ENCODE results near the gene EDC4. TPM values are rescaled to one million over a fixed set of nuclear protein-coding genes. Genes with fewer than 3 reads are reported as not detected.

The EDC4 gene
- total RNA-seq, 1 donor from 2014 or later, result 125 TPM

DNA sequence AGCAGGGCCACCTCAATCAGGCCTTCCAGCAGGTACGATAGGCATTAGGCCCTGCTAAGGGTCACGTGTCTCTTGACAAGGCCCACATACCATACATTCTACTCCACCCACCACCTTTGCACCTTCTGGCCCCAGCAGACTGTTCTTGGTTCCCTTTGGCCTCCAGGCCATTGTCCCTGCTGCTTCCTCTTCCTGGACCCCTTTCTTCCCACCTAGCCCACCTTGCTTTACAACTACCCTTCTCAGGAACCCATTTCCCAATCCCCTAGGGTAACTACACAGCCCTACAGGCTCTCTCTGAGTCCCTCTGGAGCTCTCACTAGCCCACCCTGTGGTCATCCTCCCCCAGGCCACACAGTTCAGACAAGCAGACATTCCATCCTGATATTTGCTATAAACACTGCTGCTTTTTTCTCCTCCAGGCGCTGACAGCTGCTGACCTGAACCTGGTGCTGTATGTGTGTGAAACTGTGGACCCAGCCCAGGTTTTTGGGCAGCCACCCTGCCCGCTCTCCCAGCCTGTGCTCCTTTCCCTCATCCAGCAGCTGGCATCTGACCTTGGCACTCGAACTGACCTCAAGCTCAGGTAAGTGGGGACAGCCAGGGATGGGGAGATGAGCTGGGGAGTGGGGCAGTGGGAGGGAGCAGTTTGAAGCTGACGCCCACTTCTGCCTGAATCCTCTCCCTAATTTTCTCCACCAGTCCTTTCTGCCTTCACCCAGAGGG lies 10.5 kb downstream of the EDC4 start:
- no peaks in the 10 kb centered on the region for H3K27me3 ChIP-seq
- DNase-seq (ENCODE audit: low spot score in 2 of 2), result no peak
- TF ChIP-seq, protein P1, sequence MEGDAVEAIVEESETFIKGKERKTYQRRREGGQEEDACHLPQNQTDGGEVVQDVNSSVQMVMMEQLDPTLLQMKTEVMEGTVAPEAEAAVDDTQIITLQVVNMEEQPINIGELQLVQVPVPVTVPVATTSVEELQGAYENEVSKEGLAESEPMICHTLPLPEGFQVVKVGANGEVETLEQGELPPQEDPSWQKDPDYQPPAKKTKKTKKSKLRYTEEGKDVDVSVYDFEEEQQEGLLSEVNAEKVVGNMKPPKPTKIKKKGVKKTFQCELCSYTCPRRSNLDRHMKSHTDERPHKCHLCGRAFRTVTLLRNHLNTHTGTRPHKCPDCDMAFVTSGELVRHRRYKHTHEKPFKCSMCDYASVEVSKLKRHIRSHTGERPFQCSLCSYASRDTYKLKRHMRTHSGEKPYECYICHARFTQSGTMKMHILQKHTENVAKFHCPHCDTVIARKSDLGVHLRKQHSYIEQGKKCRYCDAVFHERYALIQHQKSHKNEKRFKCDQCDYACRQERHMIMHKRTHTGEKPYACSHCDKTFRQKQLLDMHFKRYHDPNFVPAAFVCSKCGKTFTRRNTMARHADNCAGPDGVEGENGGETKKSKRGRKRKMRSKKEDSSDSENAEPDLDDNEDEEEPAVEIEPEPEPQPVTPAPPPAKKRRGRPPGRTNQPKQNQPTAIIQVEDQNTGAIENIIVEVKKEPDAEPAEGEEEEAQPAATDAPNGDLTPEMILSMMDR (IDR thresholded peaks at IDR 0.05), result no peak
- intact Hi-C loops (cut with DNase I), result loop anchor here (1.0 to 5.0 kb wide), 2 partner anchors 45 to 159 kb away; no protein-coding TSS in a partner anchor
- peaks cover 57 to 66% of the 10 kb centered on the region in 2 donors for H3K36me3 ChIP-seq
- H3K27ac ChIP-seq, result peak overlapping the region in 1 of 2 donors; percentile 75
- no peak overlapping the region for H3K4me3 ChIP-seq
- H3K4me1 ChIP-seq, result peaks cover 6 to 13% of the 10 kb centered on the region in 2 donors
- no peaks in the 10 kb centered on the region for H3K9me3 ChIP-seq

DNA sequence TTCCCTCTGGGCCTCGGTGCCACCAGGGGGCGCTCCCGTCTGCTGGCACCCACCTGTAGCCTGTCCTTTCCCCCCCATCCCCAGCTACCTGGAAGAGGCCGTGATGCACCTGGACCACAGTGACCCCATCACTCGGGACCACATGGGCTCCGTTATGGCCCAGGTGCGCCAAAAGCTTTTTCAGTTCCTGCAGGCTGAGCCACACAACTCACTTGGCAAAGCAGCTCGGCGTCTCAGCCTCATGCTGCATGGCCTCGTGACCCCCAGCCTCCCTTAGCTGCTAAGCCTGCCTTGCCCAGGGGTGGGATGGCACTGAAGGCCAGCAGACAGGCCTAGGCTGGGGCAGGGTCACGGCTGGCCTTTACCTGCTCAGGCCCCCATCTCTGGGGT lies 11.0 kb downstream of the EDC4 start:
- H3K4me3 ChIP-seq, result peak overlapping the region in 1 of 2 donors; percentile 45
- H3K27me3 ChIP-seq, result no peaks in the 10 kb centered on the region
- peak overlapping the region; percentile 67 to 75 for H3K27ac ChIP-seq
- TF ChIP-seq, protein P1 (IDR thresholded peaks at IDR 0.05), result peak; percentile 77 to 94 (median 79)
- intact Hi-C loops (cut with DNase I), result loop anchor here (1.0 to 5.0 kb wide), 2 partner anchors 44 to 158 kb away; no protein-coding TSS in a partner anchor
- peaks cover 6 to 13% of the 10 kb centered on the region in 2 donors for H3K4me1 ChIP-seq
- peak in 1 of 2 donors; percentile 73 for DNase-seq (ENCODE audit: low spot score in 2 of 2)
- H3K9me3 ChIP-seq, result no peaks in the 10 kb centered on the region
- H3K36me3 ChIP-seq, result peaks cover 52 to 60% of the 10 kb centered on the region in 2 donors

DNA sequence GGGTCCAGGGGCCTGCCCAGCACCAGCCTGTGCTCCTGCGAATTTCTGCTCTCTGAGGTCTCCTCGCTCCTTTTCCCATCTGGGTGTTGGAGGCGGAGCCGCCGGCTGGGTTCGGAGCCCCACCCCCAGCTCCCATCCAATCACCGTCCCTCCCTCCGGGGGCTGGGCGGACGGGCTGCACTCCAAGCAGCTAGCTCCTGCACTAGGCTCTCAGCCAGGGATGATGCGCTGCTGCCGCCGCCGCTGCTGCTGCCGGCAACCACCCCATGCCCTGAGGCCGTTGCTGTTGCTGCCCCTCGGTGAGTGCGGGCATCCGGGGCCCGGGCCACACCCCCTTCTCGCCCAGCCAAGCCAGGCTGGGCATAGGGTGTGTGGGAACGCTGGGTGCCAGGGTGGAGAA lies 11.8 kb downstream of the EDC4 start, which contains the start of gene NRN1L:
Gene NRN1L, plus strand, starts transcription at position 202 of the 400 bp plus-strand sequence. Its CDS starts 19 bp downstream, at position 221.
- DNase-seq (ENCODE audit: low spot score in 2 of 2), result peak; percentile 26 to 93
- H3K4me1 ChIP-seq, result peaks cover 6 to 13% of the 10 kb centered on the region in 2 donors
- H3K4me3 ChIP-seq, result peak within 1 kb of the TSS in 1 of 2 donors; percentile 45
- H3K27ac ChIP-seq, result peak within 1 kb of the TSS; percentile 67 to 75
- H3K27me3 ChIP-seq, result no peaks in the 10 kb centered on the region
- no peaks in the 10 kb centered on the region for H3K9me3 ChIP-seq
- peaks cover 43 to 52% of the 10 kb centered on the region in 2 donors for H3K36me3 ChIP-seq
- TF ChIP-seq, protein P1 (IDR thresholded peaks at IDR 0.05), result no peak
- intact Hi-C loops (cut with DNase I), result loop anchor here (5.0 kb wide), 1 partner anchor 158 kb away; no protein-coding TSS in a partner anchor

DNA sequence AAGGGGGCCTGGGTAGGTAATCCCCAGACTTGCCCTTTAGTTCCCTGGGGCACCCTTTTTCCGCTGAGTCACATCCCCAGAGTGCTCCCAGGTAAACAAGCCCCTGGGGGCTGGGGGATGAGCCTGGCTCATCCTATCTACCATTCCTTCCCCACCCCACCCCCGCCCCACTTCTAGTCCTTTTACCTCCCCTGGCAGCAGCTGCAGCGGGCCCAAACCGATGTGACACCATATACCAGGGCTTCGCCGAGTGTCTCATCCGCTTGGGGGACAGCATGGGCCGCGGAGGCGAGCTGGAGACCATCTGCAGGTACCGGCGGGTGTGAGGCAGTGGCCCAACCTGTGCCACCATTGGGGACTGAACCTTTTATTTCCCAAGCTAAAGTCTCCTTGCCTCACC lies 12.7 kb downstream of the EDC4 start:
- TF ChIP-seq, protein P1 (IDR thresholded peaks at IDR 0.05), result no peak
- Histone ChIP-seq H3K27me3 (no peaks in the 10 kb centered on the region), H3K36me3 (peaks cover 35 to 44% of the 10 kb centered on the region in 2 donors), H3K27ac (peak overlapping the region; percentile 67 to 75), H3K4me3 (no peak overlapping the region), H3K9me3 (no peaks in the 10 kb centered on the region), H3K4me1 (peaks cover 6 to 13% of the 10 kb centered on the region in 2 donors)
- no peak for DNase-seq (ENCODE audit: low spot score in 2 of 2)
- intact Hi-C loops (cut with DNase I), result no loop called here

DNA sequence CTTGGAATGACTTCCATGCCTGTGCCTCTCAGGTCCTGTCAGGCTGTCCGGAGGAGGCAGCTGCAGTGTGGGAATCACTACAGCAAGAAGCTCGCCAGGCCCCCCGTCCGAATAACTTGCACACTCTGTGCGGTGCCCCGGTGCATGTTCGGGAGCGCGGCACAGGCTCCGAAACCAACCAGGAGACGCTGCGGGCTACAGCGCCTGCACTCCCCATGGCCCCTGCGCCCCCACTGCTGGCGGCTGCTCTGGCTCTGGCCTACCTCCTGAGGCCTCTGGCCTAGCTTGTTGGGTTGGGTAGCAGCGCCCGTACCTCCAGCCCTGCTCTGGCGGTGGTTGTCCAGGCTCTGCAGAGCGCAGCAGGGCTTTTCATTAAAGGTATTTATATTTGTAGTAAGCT lies 13.1 kb downstream of the EDC4 start:
- H3K27ac ChIP-seq, result peak overlapping the region in 1 of 2 donors; percentile 67
- no peak overlapping the region for H3K4me3 ChIP-seq
- no peak for DNase-seq (ENCODE audit: low spot score in 2 of 2)
- H3K27me3 ChIP-seq, result no peaks in the 10 kb centered on the region
- TF ChIP-seq, protein P1 (IDR thresholded peaks at IDR 0.05), result no peak
- H3K36me3 ChIP-seq, result peaks cover 30 to 39% of the 10 kb centered on the region in 2 donors
- no peaks in the 10 kb centered on the region for H3K9me3 ChIP-seq
- intact Hi-C loops (cut with DNase I), result no loop called here
- H3K4me1 ChIP-seq, result peaks cover 6 to 13% of the 10 kb centered on the region in 2 donors
